Smooth muscle cell of the brain vasculature (primary cell): Measurements from ENCODE around the gene CRIM1.
A peak's percentile ranks its signal among the peaks of the same experiment; 100 is the strongest.

Source experiments
- DNase-seq: peaks from one replicate; pipeline ENCODE4 v3.0.0-alpha.2; 2012; ENCODE audit warnings: low read depth, low spot score

The CRIM1 gene

GRCh38 chr2:36554531-36554930 is 199.0 kb downstream of the CRIM1 start:
- no peak for DNase-seq

- DNase-seq = no peak
Observed at GRCh38 chr2:36555789-36556188, 200.2 kb downstream of the CRIM1 start.

GRCh38 chr2:36556842-36557241 is 201.3 kb downstream of the CRIM1 start:
- DNase-seq = no peak

- DNase-seq = no peak
Observed at GRCh38 chr2:36559221-36559942, 203.8 kb downstream of the CRIM1 start.

- no peak for DNase-seq
Observed at GRCh38 chr2:36560726-36561125, 205.1 kb downstream of the CRIM1 start.

GRCh38 chr2:36561237-36561944 is 205.8 kb downstream of the CRIM1 start:
- no peak for DNase-seq

- no peak for DNase-seq
Observed at GRCh38 chr2:36562240-36562639, 206.7 kb downstream of the CRIM1 start.

- no peak for DNase-seq
Observed at GRCh38 chr2:36562973-36563532, 207.5 kb downstream of the CRIM1 start.

- no peak for DNase-seq
Observed at GRCh38 chr2:36564377-36564930, 208.9 kb downstream of the CRIM1 start.

- no peak for DNase-seq
Observed at GRCh38 chr2:36565712-36566111, 210.1 kb downstream of the CRIM1 start.

GRCh38 chr2:36566887-36567286 is 211.3 kb downstream of the CRIM1 start:
- no peak for DNase-seq

GRCh38 chr2:36567711-36568408 is 212.3 kb downstream of the CRIM1 start:
- no peak for DNase-seq

- DNase-seq = peak; percentile 13
Observed at GRCh38 chr2:36568516-36569246, 213.1 kb downstream of the CRIM1 start.

GRCh38 chr2:36569267-36569856 is 213.8 kb downstream of the CRIM1 start:
- DNase-seq = peak; percentile 6

GRCh38 chr2:36570416-36570815 is 214.8 kb downstream of the CRIM1 start:
- no peak for DNase-seq

- DNase-seq = no peak
Observed at GRCh38 chr2:36572054-36572718, 216.6 kb downstream of the CRIM1 start.

- no peak for DNase-seq
Observed at GRCh38 chr2:36572719-36573059, 217.1 kb downstream of the CRIM1 start.

GRCh38 chr2:36573165-36573564 is 217.6 kb downstream of the CRIM1 start:
- DNase-seq = no peak

GRCh38 chr2:36574560-36574959 is 219.0 kb downstream of the CRIM1 start:
- DNase-seq = no peak

GRCh38 chr2:36577884-36578283 is 222.3 kb downstream of the CRIM1 start:
- DNase-seq = no peak
